ENCODE data around the gene PCDH9.

The PCDH9 gene

GRCh38 chr13:66805657-66806056 is 424.5 kb downstream of the PCDH9 start:
- TF ChIP-seq YY1 (IDR thresholded peaks at IDR 0.05; ENCODE audit: insufficient read depth, insufficient read length), result no peak
- no peak for TF ChIP-seq ZNF274 (IDR thresholded peaks at IDR 0.05; ENCODE audit: low read depth, low read length)
- TF ChIP-seq SUZ12 (IDR thresholded peaks at IDR 0.05; ENCODE audit: extremely low read depth, insufficient read depth, insufficient read length), result no peak
- no peaks in the 10 kb centered on the region for H3K9me3 ChIP-seq (ENCODE audit: insufficient read depth, low read length)
- no peak for DNase-seq (ENCODE audit: low read depth, low spot score)
- H3K4me1 ChIP-seq (ENCODE audit: insufficient read depth, insufficient read length), result no peaks in the 10 kb centered on the region
- H3K4me3 ChIP-seq (ENCODE audit: insufficient read length, low read depth), result no peak overlapping the region
- no peaks in the 10 kb centered on the region for H3K27me3 ChIP-seq (ENCODE audit: insufficient read depth, insufficient read length)
- H3K9ac ChIP-seq (ENCODE audit: insufficient read length, low read depth), result no peak overlapping the region
- no peaks in the 10 kb centered on the region for H3K36me3 ChIP-seq (ENCODE audit: insufficient read depth, insufficient read length, low read length)

- no peak for TF ChIP-seq ZNF274 (IDR thresholded peaks at IDR 0.05; ENCODE audit: low read depth, low read length)
- no peak for TF ChIP-seq YY1 (IDR thresholded peaks at IDR 0.05; ENCODE audit: insufficient read depth, insufficient read length)
- no peak for TF ChIP-seq SUZ12 (IDR thresholded peaks at IDR 0.05; ENCODE audit: extremely low read depth, insufficient read depth, insufficient read length)
- H3K36me3 ChIP-seq (ENCODE audit: insufficient read depth, insufficient read length, low read length), result no peaks in the 10 kb centered on the region
- H3K9ac ChIP-seq (ENCODE audit: insufficient read length, low read depth), result no peak overlapping the region
- no peaks in the 10 kb centered on the region for H3K9me3 ChIP-seq (ENCODE audit: insufficient read depth, low read length)
- H3K4me3 ChIP-seq (ENCODE audit: insufficient read length, low read depth), result no peak overlapping the region
- H3K4me1 ChIP-seq (ENCODE audit: insufficient read depth, insufficient read length), result no peaks in the 10 kb centered on the region
- DNase-seq (ENCODE audit: low read depth, low spot score), result no peak
- H3K27me3 ChIP-seq (ENCODE audit: insufficient read depth, insufficient read length), result no peaks in the 10 kb centered on the region
These were observed 426.2 kb downstream of the PCDH9 start for GRCh38 chr13:66803808-66804456.

GRCh38 chr13:66803013-66803807 is 426.9 kb downstream of the PCDH9 start:
- DNase-seq (ENCODE audit: low read depth, low spot score), result no peak
- no peaks in the 10 kb centered on the region for H3K9me3 ChIP-seq (ENCODE audit: insufficient read depth, low read length)
- no peak overlapping the region for H3K4me3 ChIP-seq (ENCODE audit: insufficient read length, low read depth)
- H3K36me3 ChIP-seq (ENCODE audit: insufficient read depth, insufficient read length, low read length), result no peaks in the 10 kb centered on the region
- H3K9ac ChIP-seq (ENCODE audit: insufficient read length, low read depth), result no peak overlapping the region
- no peaks in the 10 kb centered on the region for H3K4me1 ChIP-seq (ENCODE audit: insufficient read depth, insufficient read length)
- H3K27me3 ChIP-seq (ENCODE audit: insufficient read depth, insufficient read length), result no peaks in the 10 kb centered on the region
- no peak for TF ChIP-seq SUZ12 (IDR thresholded peaks at IDR 0.05; ENCODE audit: extremely low read depth, insufficient read depth, insufficient read length)
- no peak for TF ChIP-seq ZNF274 (IDR thresholded peaks at IDR 0.05; ENCODE audit: low read depth, low read length)

GRCh38 chr13:66795636-66796035 is 434.5 kb downstream of the PCDH9 start:
- H3K9me3 ChIP-seq (ENCODE audit: insufficient read depth, low read length), result no peaks in the 10 kb centered on the region
- no peak overlapping the region for H3K4me3 ChIP-seq (ENCODE audit: insufficient read length, low read depth)
- H3K36me3 ChIP-seq (ENCODE audit: insufficient read depth, insufficient read length, low read length), result no peaks in the 10 kb centered on the region
- no peak for TF ChIP-seq SUZ12 (IDR thresholded peaks at IDR 0.05; ENCODE audit: extremely low read depth, insufficient read depth, insufficient read length)
- TF ChIP-seq ZNF274 (IDR thresholded peaks at IDR 0.05; ENCODE audit: low read depth, low read length), result no peak
- no peak for TF ChIP-seq YY1 (IDR thresholded peaks at IDR 0.05; ENCODE audit: insufficient read depth, insufficient read length)
- no peaks in the 10 kb centered on the region for H3K27me3 ChIP-seq (ENCODE audit: insufficient read depth, insufficient read length)
- DNase-seq (ENCODE audit: low read depth, low spot score), result no peak
- no peaks in the 10 kb centered on the region for H3K4me1 ChIP-seq (ENCODE audit: insufficient read depth, insufficient read length)
- H3K9ac ChIP-seq (ENCODE audit: insufficient read length, low read depth), result no peak overlapping the region

- Histone ChIP-seq H3K4me1 (ENCODE audit: insufficient read depth, insufficient read length) (no peaks in the 10 kb centered on the region), H3K4me3 (ENCODE audit: insufficient read length, low read depth) (no peak overlapping the region), H3K27me3 (ENCODE audit: insufficient read depth, insufficient read length) (no peaks in the 10 kb centered on the region), H3K36me3 (ENCODE audit: insufficient read depth, insufficient read length, low read length) (no peaks in the 10 kb centered on the region), H3K9me3 (ENCODE audit: insufficient read depth, low read length) (no peaks in the 10 kb centered on the region), H3K9ac (ENCODE audit: insufficient read length, low read depth) (no peak overlapping the region)
- no peak for DNase-seq (ENCODE audit: low read depth, low spot score)
- TF ChIP-seq SUZ12 (IDR thresholded peaks at IDR 0.05; ENCODE audit: extremely low read depth, insufficient read depth, insufficient read length) (no peak), ZNF274 (IDR thresholded peaks at IDR 0.05; ENCODE audit: low read depth, low read length) (no peak), YY1 (IDR thresholded peaks at IDR 0.05; ENCODE audit: insufficient read depth, insufficient read length) (no peak)
These were observed 435.6 kb downstream of the PCDH9 start for GRCh38 chr13:66794340-66795031.

GRCh38 chr13:66790861-66791260 is 439.3 kb downstream of the PCDH9 start:
- Histone ChIP-seq H3K9ac (ENCODE audit: insufficient read length, low read depth) (no peak overlapping the region), H3K27me3 (ENCODE audit: insufficient read depth, insufficient read length) (no peaks in the 10 kb centered on the region), H3K36me3 (ENCODE audit: insufficient read depth, insufficient read length, low read length) (no peaks in the 10 kb centered on the region), H3K4me3 (ENCODE audit: insufficient read length, low read depth) (no peak overlapping the region), H3K4me1 (ENCODE audit: insufficient read depth, insufficient read length) (no peaks in the 10 kb centered on the region), H3K9me3 (ENCODE audit: insufficient read depth, low read length) (no peaks in the 10 kb centered on the region)
- TF ChIP-seq YY1 (IDR thresholded peaks at IDR 0.05; ENCODE audit: insufficient read depth, insufficient read length) (no peak), SUZ12 (IDR thresholded peaks at IDR 0.05; ENCODE audit: extremely low read depth, insufficient read depth, insufficient read length) (no peak), ZNF274 (IDR thresholded peaks at IDR 0.05; ENCODE audit: low read depth, low read length) (no peak)
- no peak for DNase-seq (ENCODE audit: low read depth, low spot score)

- no peak for DNase-seq (ENCODE audit: low read depth, low spot score)
- H3K4me3 ChIP-seq (ENCODE audit: insufficient read length, low read depth), result no peak overlapping the region
- H3K4me1 ChIP-seq (ENCODE audit: insufficient read depth, insufficient read length), result no peaks in the 10 kb centered on the region
- no peaks in the 10 kb centered on the region for H3K36me3 ChIP-seq (ENCODE audit: insufficient read depth, insufficient read length, low read length)
- H3K27me3 ChIP-seq (ENCODE audit: insufficient read depth, insufficient read length), result no peaks in the 10 kb centered on the region
- TF ChIP-seq ZNF274 (IDR thresholded peaks at IDR 0.05; ENCODE audit: low read depth, low read length) (no peak), YY1 (IDR thresholded peaks at IDR 0.05; ENCODE audit: insufficient read depth, insufficient read length) (no peak), SUZ12 (IDR thresholded peaks at IDR 0.05; ENCODE audit: extremely low read depth, insufficient read depth, insufficient read length) (no peak)
- no peak overlapping the region for H3K9ac ChIP-seq (ENCODE audit: insufficient read length, low read depth)
- H3K9me3 ChIP-seq (ENCODE audit: insufficient read depth, low read length), result no peaks in the 10 kb centered on the region
These were observed 448.9 kb downstream of the PCDH9 start for GRCh38 chr13:66781241-66781640.

Data from NT2/D1 (cell line).